Astrocyte of the cerebellum (primary cell): ENCODE measurements around the gene RIPOR3.
"Not testable (repeated sequence)": the region's sequence is repeated elsewhere in the genome, so short reads cannot be mapped to it uniquely, and the experiment has no call there.

ENCODE experiments used
- DNase-seq: peaks from one replicate; pipeline ENCODE4 v3.0.0-alpha.2; 2011; ENCODE audit warnings: low read depth
- H3K4me3 ChIP-seq: 2 replicates; pipeline ENCODE4 v1.5.1; 2011; ENCODE audit warnings: mild to moderate bottlenecking, low read depth, low read length, moderate library complexity
- CTCF ChIP-seq: IDR thresholded peaks from 2 replicates; pipeline ENCODE4 v1.5.1; 2012; ENCODE audit warnings: low read length, low read depth, moderate library complexity, mild to moderate bottlenecking; ENCODE audit errors: missing control alignments
- in situ Hi-C: cut with HindIII; loops from 2 replicates; pipeline ENCODE4 v1.10.0; 2017; ENCODE audit warnings: low sequenced_read_pairs

The RIPOR3 gene

GRCh38 chr20:50571466-50571865 is 119.9 kb downstream of the RIPOR3 start:
- TF ChIP-seq CTCF: no peak
- DNase-seq: no peak
- in situ Hi-C loops: no loop called here
- no peak overlapping the region for H3K4me3 ChIP-seq

GRCh38 chr20:50569864-50570836 is 121.2 kb downstream of the RIPOR3 start:
- in situ Hi-C loops: no loop called here
- peak; percentile 65 for TF ChIP-seq CTCF
- no peak for DNase-seq
- H3K4me3 ChIP-seq: no peak overlapping the region

- DNase-seq, in situ Hi-C loops, H3K4me3 ChIP-seq: not testable (repeated sequence)
These were observed 121.9 kb downstream of the RIPOR3 start for GRCh38 chr20:50569487-50569863.

GRCh38 chr20:50568549-50568942 is 122.8 kb downstream of the RIPOR3 start:
- in situ Hi-C loops: no loop called here
- no peak for TF ChIP-seq CTCF

GRCh38 chr20:50567860-50568548 is 123.3 kb downstream of the RIPOR3 start:
- TF ChIP-seq CTCF: no peak
- H3K4me3 ChIP-seq: no peak overlapping the region
- in situ Hi-C loops: no loop called here
- no peak for DNase-seq

More at GRCh38 chr20:50568549-50568942, 122.8 kb downstream of the RIPOR3 start:
- no peak for DNase-seq
- H3K4me3 ChIP-seq: no peak overlapping the region

- H3K4me3 ChIP-seq: no peak overlapping the region
- in situ Hi-C loops: no loop called here
- no peak for TF ChIP-seq CTCF
- DNase-seq: no peak
These were observed 125.5 kb downstream of the RIPOR3 start for GRCh38 chr20:50565871-50566270.

- no peak for DNase-seq
- no peak for TF ChIP-seq CTCF
- in situ Hi-C loops: no loop called here
- H3K4me3 ChIP-seq: no peak overlapping the region
These were observed 126.0 kb downstream of the RIPOR3 start for GRCh38 chr20:50565383-50565782.
